Measurements from ENCODE around the gene FARSA.

DNA sequence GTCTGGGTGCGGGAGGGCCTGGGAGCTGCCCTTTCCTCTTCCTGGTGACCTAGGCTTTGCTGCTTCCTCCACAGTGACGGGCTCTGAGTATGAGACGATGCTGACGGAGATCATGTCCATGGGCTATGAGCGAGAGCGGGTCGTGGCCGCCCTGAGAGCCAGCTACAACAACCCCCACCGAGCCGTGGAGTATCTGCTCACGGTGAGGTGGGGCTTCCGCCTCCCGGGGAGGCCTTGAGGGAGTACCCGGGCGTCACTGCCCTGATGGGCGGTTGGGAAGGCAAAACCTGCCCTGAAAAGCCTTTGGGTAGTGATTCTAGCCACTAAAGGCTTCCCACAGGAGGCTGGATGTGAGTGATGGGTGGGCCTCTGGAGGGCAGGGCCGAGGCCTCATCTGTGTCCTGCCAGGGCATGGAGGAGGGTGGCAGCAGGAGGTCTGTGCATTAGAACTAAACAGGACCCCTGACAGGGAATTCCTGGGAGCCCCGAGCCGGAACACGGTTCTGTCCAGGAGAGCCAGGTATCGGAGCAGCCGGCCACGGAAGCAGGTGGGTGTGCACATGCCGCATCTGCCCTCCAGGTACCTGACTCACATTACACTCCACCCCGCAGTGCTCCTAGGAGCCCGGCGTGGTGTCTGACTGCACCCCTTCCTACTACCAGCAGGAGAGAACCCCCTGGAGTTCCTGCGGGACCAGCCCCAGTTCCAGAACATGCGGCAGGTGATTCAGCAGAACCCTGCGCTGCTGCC lies 15.3 kb upstream of the FARSA start:
- no peak for TF ChIP-seq ZNF565 (CRISPR knock-in tag; conservative IDR thresholded peaks at IDR 0.05; ENCODE audit: low read depth)
- TF ChIP-seq, protein P1, sequence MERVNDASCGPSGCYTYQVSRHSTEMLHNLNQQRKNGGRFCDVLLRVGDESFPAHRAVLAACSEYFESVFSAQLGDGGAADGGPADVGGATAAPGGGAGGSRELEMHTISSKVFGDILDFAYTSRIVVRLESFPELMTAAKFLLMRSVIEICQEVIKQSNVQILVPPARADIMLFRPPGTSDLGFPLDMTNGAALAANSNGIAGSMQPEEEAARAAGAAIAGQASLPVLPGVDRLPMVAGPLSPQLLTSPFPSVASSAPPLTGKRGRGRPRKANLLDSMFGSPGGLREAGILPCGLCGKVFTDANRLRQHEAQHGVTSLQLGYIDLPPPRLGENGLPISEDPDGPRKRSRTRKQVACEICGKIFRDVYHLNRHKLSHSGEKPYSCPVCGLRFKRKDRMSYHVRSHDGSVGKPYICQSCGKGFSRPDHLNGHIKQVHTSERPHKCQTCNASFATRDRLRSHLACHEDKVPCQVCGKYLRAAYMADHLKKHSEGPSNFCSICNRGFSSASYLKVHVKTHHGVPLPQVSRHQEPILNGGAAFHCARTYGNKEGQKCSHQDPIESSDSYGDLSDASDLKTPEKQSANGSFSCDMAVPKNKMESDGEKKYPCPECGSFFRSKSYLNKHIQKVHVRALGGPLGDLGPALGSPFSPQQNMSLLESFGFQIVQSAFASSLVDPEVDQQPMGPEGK (CRISPR knock-in tag; IDR thresholded peaks at IDR 0.05; ENCODE audit: borderline replicate concordance) = no peak
- no peak for TF ChIP-seq BACH2 (CRISPR knock-in tag; IDR thresholded peaks at IDR 0.05; ENCODE audit: borderline replicate concordance)
- TF ChIP-seq, protein P2, sequence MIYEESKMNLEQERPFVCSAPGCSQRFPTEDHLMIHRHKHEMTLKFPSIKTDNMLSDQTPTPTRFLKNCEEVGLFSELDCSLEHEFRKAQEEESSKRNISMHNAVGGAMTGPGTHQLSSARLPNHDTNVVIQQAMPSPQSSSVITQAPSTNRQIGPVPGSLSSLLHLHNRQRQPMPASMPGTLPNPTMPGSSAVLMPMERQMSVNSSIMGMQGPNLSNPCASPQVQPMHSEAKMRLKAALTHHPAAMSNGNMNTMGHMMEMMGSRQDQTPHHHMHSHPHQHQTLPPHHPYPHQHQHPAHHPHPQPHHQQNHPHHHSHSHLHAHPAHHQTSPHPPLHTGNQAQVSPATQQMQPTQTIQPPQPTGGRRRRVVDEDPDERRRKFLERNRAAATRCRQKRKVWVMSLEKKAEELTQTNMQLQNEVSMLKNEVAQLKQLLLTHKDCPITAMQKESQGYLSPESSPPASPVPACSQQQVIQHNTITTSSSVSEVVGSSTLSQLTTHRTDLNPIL (CRISPR knock-in tag; IDR thresholded peaks at IDR 0.05; ENCODE audit: low read depth) = no peak
- TF ChIP-seq TOX (CRISPR knock-in tag; IDR thresholded peaks at IDR 0.05; ENCODE audit: borderline replicate concordance) = no peak
- TF ChIP-seq, protein P3, sequence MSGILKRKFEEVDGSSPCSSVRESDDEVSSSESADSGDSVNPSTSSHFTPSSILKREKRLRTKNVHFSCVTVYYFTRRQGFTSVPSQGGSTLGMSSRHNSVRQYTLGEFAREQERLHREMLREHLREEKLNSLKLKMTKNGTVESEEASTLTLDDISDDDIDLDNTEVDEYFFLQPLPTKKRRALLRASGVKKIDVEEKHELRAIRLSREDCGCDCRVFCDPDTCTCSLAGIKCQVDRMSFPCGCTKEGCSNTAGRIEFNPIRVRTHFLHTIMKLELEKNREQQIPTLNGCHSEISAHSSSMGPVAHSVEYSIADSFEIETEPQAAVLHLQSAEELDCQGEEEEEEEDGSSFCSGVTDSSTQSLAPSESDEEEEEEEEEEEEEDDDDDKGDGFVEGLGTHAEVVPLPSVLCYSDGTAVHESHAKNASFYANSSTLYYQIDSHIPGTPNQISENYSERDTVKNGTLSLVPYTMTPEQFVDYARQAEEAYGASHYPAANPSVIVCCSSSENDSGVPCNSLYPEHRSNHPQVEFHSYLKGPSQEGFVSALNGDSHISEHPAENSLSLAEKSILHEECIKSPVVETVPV (CRISPR knock-in tag; IDR thresholded peaks at IDR 0.05) = no peak

All from SK-N-SH treated with all-trans-retinoic acid at 6 μM for 48 hours (cell line).